D341Med (cell line): ENCODE results near the gene RARG.
"Not testable (repeated sequence)": the region's sequence is repeated elsewhere in the genome, so short reads cannot be mapped to it uniquely, and the experiment has no call there.

Source experiments
- DNase-seq: peaks from one replicate; pipeline ENCODE4 v3.0.0; 2012; ENCODE audit warnings: low spot score

RARG gene

DNA sequence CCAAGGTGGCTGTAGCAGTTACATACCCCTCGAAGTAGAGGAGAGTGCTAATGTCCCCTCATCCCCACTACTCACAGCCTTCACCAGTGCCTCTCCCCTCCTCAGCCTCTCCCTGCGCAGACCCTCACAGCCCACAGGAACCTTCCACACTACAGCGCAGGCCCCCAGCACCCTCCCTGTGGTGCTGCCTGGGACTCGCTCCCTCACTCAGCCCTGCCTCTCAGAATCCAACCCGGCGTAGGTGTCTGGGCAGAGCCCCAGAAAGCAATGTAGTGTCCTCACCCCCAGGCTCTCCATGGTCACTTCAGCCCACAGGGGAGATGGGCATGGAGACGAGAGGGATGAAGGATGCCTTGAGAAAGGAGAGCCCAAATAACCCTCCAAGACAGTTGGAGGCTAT is 62.4 kb downstream of the RARG start:
- no peak for DNase-seq

DNA sequence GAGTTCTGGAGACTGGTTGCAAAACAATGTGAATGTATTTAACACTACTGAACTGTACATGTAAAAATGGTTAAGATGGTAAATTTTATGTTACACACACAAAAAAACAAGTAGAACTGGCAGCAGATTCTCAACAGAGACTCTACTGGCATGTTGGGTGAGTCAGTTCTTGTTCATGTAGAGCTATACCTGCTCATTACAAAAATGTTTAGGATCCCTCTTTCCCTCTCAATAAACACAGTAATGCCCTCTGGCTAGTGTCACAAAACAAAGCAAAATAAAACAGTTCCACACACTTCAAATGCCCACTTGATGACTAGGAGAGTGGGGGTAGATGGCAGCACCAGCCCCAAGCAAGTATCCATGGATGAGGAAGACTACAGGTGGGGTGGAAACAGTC is 65.2 kb downstream of the RARG start:
- no peak for DNase-seq

DNA sequence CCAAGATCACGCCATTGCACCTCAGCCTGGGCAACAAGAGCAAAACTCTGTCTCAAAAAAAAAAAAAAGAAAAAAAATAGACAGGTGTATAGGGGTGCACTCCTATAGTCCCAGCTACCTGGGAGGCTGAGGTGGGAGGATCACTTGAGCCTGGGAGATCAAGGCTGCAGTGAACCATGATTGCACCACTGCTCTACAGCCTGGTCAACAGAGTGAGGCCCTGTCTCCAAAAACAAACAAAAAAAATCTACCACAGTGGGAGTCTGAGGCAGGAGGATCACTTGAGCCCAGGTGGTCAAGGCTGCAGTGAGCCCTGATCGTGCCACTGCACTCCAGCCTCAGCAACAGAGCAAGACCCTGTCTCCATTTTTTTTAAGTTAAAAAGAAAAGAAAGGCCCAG is 69.0 kb downstream of the RARG start:
- DNase-seq: not testable (repeated sequence)

DNA sequence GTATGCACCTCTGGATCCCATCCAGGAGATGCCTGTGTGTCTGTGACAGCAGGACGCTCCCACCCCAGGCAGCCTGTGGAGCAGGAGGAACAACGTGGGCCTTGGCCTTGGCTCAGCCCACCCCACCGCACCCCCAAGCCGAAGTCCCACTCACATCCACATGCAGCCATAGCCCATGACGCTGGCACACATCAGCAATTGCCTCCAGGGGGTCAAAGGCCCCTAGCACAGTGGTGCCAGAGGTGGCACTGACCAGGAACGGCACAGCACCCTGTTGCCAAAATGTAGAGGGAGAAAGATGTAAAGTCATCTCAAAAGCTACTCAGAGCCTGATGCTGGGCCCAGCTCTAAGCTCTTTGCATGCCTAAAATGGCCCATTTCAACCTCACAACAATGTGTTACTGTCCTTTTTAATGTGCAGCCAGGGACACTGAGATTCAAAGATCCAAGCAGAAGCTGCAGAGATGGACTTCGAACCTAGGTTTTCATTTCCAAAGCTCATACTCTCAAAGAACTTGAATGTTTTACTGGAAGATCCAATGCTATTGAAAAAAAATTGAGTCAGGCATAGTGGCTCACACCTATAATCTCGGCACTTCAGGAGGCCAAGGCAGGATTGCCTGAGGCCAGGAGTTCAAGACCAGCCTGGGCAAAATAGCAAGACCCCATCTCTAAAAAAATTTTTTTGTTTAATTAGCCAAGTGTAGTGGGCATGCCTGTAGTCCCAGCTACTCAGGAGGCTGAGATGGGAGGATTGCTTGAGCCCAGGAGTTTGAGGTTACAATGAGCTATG is 70.7 kb downstream of the RARG start:
- no peak for DNase-seq

DNA sequence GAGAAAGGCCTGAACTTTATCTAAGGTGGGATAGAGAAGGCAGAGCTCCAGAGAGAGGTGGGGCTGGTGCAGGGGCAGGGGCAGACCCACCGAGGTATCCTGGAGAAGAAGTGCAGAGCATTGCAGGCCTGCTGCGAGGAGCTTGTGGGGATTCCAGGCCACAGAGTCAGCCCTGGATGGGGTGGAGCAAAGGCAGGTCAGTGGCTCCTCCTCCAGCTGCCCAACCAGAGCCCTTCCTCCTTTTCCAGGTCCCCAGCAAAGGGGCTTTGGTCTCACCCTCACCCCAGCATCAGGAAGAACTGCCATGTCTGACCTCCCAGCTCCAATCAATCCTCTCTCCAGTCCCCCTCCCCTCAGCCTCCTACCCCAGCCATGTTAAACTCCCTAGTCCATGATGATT is 71.3 kb downstream of the RARG start:
- no peak for DNase-seq
